ENCODE measurements around the gene GPR31.

DNA sequence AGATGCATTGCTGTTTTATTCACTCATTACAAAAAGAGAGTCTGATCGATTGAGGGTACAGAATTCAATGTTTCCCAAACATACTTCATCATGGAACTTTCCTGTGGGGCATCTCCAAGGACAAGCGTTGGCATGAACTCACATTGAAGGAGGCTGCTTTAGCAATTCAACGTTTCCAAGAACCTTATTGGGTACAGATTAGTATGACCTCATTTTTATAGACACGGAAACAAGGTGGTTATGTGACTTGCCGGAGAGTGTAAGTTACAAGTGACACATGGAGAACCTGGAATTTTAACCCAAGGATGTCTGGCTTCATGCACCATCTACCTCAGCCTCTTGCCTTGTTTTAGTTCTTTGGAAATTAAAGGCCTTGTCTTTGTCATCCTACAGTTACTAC is 8.8 kb downstream of the GPR31 start:
- TF ChIP-seq POLR2AphosphoS5 (IDR thresholded peaks at IDR 0.05; ENCODE audit: low read depth, low read length) = no peak
- TF ChIP-seq, protein P1, sequence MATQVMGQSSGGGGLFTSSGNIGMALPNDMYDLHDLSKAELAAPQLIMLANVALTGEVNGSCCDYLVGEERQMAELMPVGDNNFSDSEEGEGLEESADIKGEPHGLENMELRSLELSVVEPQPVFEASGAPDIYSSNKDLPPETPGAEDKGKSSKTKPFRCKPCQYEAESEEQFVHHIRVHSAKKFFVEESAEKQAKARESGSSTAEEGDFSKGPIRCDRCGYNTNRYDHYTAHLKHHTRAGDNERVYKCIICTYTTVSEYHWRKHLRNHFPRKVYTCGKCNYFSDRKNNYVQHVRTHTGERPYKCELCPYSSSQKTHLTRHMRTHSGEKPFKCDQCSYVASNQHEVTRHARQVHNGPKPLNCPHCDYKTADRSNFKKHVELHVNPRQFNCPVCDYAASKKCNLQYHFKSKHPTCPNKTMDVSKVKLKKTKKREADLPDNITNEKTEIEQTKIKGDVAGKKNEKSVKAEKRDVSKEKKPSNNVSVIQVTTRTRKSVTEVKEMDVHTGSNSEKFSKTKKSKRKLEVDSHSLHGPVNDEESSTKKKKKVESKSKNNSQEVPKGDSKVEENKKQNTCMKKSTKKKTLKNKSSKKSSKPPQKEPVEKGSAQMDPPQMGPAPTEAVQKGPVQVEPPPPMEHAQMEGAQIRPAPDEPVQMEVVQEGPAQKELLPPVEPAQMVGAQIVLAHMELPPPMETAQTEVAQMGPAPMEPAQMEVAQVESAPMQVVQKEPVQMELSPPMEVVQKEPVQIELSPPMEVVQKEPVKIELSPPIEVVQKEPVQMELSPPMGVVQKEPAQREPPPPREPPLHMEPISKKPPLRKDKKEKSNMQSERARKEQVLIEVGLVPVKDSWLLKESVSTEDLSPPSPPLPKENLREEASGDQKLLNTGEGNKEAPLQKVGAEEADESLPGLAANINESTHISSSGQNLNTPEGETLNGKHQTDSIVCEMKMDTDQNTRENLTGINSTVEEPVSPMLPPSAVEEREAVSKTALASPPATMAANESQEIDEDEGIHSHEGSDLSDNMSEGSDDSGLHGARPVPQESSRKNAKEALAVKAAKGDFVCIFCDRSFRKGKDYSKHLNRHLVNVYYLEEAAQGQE (IDR thresholded peaks at IDR 0.05; ENCODE audit: insufficient read depth in 1 of 2, low read depth in 2 of 2, low read length in 2 of 2) = no peak
